Prostate gland (tissue), 2 donors: ENCODE results near the gene CELF3.

Source experiments
- CTCF ChIP-seq, 4 experiments: fragments of 200-600 bp in 2 of 4; fragments of 450-650 bp in 2 of 4; sonication (generic) in 2 of 4; IDR thresholded peaks; 1 replicate in 3 of 4; 2 replicates in 1 of 4; pipeline ENCODE4 v1.5.1; 2016 to 2019; ENCODE audit warnings: antibody characterized with exemption in 4 of 4, mild to moderate bottlenecking in 2 of 4, moderate library complexity in 2 of 4
- POLR2A ChIP-seq: fragments of 450-650 bp; IDR thresholded peaks from one replicate; pipeline ENCODE4 v1.6.1; 2016; ENCODE audit warnings: antibody characterized with exemption, mild to moderate bottlenecking

DNA sequence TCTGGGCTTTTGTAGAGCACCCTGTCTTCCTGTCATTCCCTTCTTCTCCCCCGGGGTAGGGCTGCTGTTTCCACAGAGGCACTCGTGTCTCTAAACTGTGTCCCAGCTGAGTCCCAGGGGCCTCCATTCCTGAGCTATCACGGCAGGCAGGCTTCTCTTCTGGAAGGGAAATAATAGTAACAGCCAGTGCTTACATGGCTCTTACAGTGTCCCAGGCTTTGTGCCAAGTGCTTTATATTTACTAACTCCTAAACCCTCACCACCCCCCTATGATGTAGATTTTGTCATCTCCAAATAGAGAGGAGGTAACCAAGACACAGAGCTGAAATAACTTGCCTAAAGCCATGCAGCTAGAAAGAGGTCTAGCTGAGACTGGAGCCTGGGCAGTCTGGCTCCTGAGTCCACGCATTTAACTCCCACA lies 1.4 kb upstream of the CELF3 start:
- TF ChIP-seq CTCF (IDR thresholded peaks at IDR 0.05) = no peak
- TF ChIP-seq POLR2A = no peak
